GM18870 (cell line): Measurements from ENCODE around the gene FAM180B.
"Not testable (repeated sequence)": the region's sequence is repeated elsewhere in the genome, so short reads cannot be mapped to it uniquely, and the experiment has no call there.

Source experiments
- ATAC-seq: cut with Tn5 transposase; IDR thresholded peaks from one replicate; pipeline ENCODE4 v1.9.1; 2021; ENCODE audit warnings: moderate library complexity; ENCODE audit not compliant: unreplicated experiment

FAM180B gene

DNA sequence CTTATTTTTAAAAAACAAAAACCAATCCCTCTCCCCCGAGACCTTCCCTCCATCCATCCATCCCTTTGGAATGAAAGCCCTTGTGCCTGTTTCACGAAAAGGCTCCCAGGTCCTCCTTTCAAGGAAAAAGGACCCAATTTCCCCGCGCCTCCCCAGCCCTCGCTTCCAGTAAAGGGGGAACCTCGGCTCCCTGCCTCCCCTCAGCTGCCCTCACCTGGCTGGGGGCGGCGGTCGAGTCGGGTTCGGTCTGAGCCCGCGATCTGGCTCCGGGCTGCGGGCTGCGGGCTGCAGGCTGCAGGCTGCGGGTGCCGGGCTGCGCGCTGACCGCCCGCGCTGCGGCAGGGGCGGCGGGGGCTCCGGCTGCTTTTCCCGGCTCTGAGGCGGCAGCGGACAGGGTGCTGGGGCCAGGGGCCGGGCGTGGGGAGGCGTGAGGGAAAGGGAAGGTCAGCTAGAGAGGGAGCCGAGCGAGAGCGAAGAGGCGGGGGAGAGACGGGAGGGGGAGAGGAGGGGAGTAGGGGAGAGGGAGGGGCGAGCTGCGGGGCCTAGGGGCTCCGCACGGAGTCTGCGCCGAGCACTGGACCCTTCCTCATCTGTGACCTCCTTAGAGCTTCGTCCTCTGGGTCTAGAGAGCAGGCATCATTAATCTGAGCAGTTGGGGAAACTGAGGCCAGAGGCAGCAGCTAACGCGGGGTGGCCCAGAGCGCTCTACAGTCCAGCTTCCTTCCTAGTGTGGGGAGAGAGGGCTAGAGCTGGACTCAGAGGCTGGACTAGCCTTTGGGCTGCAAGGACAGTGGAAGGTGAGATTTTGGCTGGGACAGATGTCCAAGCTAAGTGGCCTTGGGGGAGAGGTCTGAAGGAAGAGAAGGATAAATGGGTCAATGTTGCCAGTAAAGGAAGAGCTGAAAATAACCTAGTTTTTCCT is 7.7 kb downstream of the FAM180B start, which contains the start of gene C1QTNF4:
TSS of gene C1QTNF4 (minus strand) at position 478 of the 922 bp plus-strand sequence. CDS start 3,601 bp downstream, outside the sequence.
- ATAC-seq = no peak

DNA sequence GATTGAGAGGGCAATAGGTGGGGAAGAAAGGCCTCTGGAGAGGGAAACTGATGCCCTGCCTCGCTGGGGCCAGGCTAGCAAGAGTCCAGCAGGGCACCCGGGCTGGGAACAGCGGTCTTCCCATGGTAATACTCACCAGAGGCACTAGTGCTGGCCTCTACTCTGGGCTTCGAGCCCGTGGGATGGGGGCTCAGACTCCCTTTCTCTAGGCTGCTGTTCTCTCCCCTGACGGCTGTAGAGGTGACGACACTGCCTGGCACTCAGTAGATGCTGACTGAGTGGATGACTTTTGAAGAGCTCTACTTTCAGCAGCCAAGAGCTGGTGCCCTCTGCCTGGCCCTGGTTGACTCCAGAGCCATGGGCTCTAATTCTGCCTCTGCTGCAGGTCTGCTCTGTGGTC is 8.6 kb downstream of the FAM180B start:
- no peak for ATAC-seq

DNA sequence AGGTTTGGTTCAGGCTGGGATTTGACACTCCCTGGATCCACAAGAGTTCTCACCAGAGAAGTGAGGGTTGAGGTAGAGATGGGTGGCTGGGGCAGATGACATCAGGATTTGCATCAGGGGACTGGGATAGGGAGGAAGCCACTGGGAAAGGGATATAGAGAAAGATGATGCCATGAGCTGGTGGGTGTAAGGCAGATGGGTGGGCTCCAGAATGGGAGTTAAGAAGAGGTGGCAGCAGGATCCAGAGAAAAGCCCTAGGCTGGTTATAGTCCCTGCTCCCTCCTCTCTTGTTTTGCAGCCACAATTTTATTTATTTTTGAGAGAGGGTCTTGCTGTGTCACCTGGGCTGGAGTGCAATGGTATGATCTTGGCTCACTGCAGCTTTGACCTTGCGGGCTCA is 9.5 kb downstream of the FAM180B start:
- no peak for ATAC-seq

DNA sequence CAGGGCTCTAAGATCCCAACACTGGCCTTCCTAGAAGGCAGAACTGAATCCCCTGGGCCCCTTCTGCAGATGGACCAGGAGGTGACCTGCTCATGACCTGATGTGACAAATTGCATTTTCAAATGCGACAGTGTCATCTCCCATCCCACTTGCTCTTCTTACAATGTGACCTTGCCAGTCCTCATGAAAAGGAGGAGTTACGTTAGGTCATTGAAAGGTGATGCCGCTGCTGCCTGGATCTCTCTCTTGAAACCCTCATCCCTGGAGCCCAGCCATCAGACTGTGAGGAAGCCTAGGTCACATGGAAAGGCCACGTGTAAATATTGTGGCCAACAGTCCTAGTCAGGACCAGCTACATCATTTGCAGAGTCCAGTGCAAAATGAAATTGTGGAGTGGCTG is 13.4 kb downstream of the FAM180B start:
- no peak for ATAC-seq

DNA sequence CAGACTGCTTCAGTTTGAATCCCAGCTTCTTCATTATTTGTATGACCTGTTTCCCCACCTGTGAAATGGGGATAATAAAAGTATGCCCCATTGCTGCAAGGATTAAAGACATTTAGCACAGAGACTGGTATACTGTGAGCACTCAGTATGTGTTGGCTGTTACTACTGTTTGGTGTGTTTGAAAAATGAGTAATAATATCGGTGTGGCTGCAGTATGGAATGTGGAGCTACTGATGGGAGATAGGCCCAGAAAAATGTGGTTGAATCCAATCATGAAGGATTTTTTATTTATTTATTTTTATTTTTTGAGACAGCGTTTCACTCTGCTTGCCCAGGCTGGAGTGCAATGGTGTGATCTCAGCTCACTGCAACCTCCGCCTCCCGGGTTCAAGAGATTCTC is 16.8 kb downstream of the FAM180B start:
- no peak for ATAC-seq

DNA sequence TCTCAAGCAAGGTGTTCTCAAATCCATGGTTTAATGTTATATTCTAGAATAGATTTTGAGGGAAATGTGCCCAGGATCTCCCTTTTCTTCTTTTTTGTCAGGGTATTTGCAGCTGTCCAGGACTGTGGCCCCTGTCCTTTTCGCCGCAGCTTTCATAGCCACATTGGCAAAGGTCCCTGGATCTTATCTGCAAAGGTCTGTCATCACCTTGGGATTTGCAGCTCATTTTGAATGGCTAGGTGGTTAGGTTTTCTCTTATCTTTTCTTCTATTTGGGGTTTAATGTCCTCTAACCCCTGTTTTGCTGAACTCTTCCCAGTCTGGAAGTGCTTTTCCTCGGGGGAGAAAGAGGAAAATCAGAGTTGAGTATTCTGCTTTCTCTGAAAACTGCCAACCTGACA is 19.4 kb downstream of the FAM180B start:
- no peak for ATAC-seq

DNA sequence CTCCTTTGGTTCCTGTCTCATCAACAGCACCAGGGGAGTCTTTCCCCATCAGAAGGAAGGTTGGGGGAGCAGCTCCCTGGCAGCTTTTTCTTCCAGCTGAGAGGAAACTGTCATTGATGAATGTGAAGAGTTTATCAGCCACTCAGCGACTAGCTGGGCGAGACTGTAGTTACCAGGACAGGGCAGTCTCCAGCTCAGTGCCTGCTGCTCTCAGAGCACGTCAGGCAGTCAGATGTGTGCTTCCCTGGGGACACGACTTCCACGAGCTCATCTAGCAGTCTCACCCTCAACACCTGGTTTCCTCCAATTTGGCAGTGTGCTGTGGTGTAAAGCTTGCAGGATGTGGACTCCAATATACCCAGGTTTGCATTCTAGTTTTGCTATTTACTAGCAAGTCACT is 20.3 kb downstream of the FAM180B start:
- no peak for ATAC-seq

DNA sequence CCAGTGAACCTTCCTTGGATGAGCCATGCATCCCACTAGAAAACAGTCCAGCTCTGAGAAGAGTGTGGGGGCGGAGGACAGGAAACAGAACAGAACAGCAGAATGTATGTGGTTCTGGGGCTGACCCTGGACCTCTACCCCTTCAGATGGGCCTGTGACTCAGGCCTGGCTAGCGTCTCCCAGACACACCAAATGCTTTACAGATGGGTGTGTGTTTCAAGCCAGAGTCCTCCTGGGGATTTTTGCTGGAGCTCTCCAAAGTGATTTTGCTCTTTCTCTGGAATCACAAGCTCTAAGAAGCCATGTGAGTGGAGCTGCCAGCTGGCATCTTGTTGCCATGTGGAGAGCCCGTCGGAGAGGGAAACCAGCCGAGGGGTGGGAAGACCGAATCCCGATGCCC is 20.9 kb downstream of the FAM180B start:
- no peak for ATAC-seq

DNA sequence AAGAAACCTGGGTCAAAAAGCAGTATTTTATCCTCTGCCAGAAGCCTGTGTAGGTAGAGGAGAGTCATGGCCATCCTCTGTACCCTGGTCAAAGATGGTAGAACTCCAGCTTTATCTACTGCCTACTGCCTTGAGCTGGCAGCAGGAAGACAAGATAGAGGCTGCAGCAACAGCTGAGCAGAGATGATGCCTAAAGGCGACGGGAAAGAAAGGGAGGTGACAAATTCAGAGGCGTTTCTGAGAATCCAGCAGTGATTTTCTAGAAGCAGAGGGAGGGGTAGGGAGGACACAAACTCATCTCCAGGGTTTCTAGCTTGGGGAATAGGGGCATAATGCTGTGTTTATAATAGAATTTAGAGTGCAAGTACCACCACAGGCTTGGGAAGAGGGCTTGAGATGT is 23.2 kb downstream of the FAM180B start:
- no peak for ATAC-seq

DNA sequence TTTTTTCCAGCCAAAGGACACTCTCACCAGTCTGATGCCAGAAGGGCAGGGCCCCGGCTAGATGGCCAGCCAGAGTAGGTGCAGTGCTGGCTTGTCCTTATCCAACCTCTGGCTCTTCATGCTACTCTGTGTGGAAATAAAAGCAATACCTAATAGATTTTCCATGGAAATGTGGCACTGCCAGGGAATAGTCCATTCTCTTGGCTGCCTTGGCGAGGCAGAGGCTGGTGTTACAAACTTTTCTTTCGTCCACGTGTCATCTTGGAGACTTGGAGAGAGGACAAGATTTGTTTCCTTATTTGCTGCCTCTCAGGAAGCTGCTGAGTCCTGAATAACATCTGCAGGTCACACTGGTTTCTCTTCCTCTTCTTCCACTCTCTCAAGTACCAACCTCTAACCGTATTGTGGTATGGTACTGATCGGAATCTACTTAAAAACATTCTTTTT is 24.9 kb downstream of the FAM180B start:
- ATAC-seq = peak; percentile 94

DNA sequence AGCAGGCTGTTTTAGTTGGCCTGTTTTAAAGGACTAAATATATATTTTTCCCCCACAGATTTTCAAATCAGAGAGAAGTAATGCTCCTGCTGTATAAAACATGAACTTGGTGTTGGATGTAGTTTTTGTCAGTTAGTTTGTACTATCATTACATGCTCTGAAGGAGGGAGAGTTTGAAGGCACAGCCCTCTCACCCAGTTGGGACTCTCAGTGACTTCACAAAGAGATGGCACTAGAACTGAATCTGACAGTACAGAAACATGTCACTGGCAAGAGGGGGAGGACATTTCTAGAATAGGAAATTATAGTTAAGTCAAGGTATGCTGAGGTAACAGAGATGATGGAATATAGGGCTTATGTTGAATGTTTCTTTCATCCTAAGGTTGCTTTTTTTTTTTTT is 28.8 kb downstream of the FAM180B start:
- ATAC-seq = no peak

DNA sequence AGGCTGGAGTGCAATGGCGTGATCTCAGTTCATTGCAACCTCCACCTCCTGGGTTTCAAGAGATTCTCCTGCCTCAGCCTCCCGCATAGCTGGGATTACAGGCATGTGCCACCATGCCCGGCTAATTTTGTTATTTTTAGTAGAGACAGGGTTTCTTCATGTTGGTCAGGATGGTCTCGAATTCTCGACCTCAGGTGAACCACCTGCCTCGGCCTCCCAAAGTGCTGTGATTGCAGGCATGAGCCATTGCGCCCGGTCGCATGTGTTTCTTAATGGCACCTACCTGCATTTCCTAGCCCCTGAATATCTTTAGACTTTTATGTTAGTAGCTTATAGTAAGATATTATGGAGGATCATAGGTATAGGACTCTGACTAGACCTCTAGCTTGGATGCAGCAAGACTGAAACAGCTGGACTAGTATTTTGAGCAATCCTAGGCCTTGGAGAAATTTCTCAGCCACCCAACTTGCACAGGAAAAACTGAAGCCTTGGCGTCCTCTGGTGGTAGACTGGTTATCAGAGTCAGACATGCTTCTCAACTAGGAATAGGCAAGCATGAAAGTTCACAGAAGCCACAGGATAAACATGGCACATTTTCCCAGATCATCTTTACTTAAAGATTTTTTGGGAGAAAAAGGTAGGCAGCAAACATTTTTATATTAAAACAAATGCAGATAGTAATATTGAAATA is 30.4 kb downstream of the FAM180B start:
- no peak for ATAC-seq

DNA sequence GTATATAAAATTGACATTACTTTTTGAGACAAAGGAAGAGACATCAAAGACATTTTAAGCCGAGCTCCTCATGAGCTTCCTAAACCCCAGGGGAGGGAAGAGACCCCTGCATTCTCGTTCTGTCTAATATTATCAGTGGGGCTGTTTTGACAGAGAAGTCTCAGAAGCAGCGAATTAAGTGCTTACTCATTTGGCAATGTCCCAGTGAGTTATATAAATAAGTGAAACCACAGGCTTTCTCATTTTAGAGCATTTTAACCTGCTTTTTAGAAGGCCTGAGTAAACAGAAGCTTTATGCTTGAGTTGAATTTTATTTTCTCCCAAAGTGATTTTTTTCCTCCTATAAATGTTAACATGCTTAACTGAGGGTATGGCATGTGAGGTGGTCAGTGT is 30.9 kb downstream of the FAM180B start:
- no peak for ATAC-seq

DNA sequence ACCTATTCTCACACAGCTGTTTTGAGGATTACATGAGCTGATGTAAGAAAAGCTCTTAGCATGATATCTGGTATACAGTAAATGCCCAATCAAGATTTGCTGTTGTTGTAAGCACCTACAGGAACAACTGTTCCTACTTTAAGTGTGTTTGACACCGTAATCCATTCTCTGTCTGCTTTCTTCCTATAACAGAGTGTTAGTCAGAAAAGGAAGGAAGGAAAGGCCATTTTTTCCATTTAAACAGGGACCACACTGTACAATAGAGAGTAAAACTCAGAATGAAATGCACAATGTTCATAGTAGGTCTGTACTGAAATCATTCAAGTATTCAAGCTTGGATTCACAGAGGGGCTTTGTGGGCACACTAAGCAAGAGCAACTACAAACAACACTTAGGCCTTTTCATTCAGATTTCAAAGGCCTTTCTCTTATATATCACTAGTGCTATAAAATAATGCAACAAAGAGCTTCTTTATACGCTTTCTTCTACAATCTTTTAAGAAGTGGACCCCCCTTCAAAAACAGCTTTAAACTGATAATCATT is 34.4 kb downstream of the FAM180B start:
- ATAC-seq = no peak

DNA sequence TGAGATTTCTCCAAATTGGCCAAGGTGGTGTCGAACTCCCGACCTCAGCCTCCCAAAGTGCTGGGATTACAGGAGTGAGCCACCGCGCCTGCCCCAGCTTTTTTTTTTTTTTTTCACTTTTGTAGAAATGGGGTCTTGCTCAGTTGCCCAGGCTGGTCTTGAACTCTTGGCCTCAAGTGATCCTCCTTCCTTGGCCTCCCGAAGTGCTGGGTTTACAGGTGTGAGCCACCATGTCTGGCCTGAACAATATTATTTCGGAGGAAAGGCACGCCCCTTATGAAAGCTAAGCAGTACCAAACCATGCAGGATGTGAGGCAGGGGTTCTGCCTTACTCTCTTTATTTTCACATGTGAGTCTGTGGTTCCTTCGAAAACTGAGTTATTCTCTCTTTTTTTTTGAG is 39.8 kb downstream of the FAM180B start:
- ATAC-seq = no peak

DNA sequence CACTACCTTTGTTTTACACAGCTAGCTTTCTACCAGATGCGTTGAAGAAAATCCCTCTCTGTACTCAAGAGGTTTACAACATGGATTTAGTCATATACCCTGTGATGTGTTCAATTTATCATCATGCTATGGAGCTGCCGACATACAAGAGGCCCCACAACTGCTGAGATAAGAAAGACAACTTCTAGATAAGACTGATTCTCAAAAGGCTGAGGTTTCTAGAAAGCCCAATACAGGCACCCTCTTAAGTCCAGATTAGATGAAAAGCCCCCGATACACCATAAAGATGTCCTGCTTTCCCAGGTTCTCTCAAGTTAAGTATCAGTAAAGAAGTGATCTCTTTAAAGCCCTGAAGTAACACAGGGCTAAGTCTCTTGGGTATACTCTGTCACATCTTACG is 41.5 kb downstream of the FAM180B start:
- ATAC-seq = no peak

DNA sequence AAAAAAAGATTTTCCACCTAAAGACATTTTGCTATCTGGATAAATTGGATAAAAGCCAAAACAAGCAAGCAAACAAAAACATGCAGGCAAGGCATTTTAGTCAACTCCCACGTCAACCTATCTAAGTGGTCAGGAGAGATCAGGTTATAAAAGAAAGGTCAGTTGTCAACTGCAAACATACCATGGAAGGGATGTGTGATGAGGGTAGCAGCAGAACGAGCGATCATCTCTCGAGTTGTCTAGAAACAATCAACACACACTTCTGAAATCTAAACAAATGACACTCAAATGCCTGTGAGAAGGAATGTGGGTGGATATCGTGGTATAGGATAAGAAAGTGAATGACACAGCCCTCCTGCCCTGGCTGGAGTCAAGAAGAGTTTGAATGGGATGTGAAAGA is 45.0 kb downstream of the FAM180B start:
- ATAC-seq = no peak

DNA sequence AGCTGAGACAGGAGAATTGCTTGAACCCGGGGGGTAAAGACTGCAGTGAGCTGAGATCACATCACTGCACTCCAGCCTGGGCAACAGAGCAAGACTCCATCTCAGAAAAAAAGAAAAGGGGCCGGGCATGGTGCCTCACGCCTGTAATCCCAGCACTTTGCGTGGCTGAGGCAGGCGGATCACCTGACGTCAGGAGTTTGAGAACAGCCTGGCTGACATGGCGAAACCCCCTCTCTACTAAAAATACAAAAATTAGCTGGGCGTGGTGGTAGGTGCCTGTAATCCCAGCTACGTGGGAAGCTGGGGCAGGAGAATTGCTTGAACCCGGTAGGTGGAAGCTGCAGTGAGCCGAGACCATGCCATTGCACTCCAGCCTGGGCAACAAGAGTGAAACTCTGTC is 49.9 kb downstream of the FAM180B start:
- ATAC-seq = not testable (repeated sequence)
